IMR-90 (cell line): ENCODE measurements around the gene PMIS2.

Experiments used
- BHLHE40 ChIP-seq: fragments of 150-350 bp; IDR thresholded peaks from 2 replicates; pipeline ENCODE4 v1.6.1; 2016; ENCODE audit warnings: mild to moderate bottlenecking, low read depth, low read length
- MXI1 ChIP-seq: IDR thresholded peaks from 2 replicates; pipeline ENCODE4 v1.6.1; 2012; ENCODE audit warnings: low read depth, mild to moderate bottlenecking, low read length, moderate library complexity, borderline replicate concordance
- POLR2A ChIP-seq: IDR thresholded peaks from 2 replicates; pipeline ENCODE4 v1.6.1; 2012; ENCODE audit warnings: mild to moderate bottlenecking, low read depth, low read length
- RAD21 ChIP-seq: IDR thresholded peaks from 2 replicates; pipeline ENCODE4 v1.6.1; 2012; ENCODE audit warnings: low read length, improper control_type of control experiment
- RCOR1 ChIP-seq: IDR thresholded peaks from 2 replicates; pipeline ENCODE4 v1.6.1; 2012; ENCODE audit warnings: mild to moderate bottlenecking, low read length, improper control_type of control experiment; ENCODE audit not compliant: insufficient replicate concordance
- TF ChIP-seq, protein P1 (sequence below): conservative IDR thresholded peaks from 2 replicates; pipeline ENCODE4 v1.5.1; 2012; ENCODE audit warnings: mild to moderate bottlenecking, low read depth, low read length, improper control_type of control experiment

DNA sequence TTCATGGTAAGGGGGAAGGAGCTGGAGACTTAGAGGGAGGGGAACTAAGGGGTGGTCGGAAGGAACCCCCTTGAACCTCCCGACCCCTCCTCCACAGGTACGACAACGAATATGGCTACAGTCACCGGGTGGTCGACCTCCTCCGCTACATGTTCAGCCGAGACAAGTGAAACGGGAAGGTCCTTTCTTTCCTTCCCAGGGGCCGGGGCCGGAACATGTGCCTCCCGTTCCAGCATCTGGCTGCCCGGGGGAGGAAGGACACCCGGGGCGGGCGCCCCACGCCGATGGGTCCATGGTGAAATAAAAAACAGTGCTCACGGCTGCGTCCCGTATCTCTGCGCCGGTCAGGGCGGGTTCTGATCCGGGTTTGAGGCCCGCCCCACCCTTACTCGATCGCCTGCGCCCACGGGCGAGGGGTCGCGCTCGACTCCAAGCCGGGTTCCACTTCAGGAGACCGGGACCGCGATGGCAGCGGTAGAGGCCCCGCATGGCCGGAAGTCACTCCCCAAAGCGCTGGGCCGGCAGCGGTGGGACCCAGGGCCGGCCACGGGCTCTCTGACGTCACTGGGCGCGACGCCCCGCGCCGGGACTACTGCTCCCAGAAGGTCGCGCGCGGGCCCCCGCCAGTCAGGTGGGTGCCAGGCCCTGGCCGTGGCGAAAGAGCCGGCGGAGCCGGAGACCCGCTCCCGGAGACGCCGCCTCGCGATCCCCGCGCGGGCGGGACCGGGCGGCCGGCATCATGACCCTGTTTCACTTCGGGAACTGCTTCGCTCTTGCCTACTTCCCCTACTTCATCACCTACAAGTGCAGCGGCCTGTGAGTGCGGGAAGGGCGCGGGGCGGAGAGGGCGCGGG is 40.7 kb upstream of the PMIS2 start, which contains the start of gene TMEM147:
- TF ChIP-seq, protein P1, sequence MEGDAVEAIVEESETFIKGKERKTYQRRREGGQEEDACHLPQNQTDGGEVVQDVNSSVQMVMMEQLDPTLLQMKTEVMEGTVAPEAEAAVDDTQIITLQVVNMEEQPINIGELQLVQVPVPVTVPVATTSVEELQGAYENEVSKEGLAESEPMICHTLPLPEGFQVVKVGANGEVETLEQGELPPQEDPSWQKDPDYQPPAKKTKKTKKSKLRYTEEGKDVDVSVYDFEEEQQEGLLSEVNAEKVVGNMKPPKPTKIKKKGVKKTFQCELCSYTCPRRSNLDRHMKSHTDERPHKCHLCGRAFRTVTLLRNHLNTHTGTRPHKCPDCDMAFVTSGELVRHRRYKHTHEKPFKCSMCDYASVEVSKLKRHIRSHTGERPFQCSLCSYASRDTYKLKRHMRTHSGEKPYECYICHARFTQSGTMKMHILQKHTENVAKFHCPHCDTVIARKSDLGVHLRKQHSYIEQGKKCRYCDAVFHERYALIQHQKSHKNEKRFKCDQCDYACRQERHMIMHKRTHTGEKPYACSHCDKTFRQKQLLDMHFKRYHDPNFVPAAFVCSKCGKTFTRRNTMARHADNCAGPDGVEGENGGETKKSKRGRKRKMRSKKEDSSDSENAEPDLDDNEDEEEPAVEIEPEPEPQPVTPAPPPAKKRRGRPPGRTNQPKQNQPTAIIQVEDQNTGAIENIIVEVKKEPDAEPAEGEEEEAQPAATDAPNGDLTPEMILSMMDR = no peak
- TF ChIP-seq RAD21 (no peak), RCOR1 (no peak), MXI1 (peak; percentile 79), POLR2A (peak; percentile 90), BHLHE40 (no peak)
